Measurements from ENCODE around the gene ANKRD24.

DNA sequence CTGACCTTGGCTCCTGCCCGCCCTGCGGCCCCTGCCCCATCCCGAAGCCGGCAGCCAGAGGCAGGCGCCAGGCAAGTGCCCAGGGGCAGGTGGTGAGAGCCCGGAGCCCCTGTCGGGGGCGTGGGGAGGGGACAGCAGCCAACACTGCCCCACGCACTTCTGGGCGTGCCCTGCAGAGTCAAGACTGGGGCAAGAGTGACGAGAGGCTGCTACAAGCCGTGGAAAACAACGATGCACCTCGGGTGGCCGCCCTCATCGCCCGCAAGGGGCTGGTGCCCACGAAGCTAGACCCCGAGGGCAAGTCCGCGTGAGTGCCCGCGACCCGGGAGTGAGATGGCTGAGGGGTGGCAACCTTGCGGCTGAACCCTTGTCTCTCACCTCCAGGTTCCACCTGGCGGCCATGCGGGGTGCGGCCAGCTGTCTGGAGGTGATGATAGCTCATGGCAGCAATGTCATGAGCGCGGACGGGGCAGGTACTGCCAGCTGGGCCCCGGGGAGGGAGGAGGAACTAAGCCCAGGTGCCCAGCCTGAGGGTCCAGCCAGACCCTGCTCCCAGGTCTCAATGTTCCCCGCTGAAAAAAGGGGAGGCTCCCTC, 17.3 kb downstream of the ANKRD24 start:
- TF ChIP-seq, protein P1, sequence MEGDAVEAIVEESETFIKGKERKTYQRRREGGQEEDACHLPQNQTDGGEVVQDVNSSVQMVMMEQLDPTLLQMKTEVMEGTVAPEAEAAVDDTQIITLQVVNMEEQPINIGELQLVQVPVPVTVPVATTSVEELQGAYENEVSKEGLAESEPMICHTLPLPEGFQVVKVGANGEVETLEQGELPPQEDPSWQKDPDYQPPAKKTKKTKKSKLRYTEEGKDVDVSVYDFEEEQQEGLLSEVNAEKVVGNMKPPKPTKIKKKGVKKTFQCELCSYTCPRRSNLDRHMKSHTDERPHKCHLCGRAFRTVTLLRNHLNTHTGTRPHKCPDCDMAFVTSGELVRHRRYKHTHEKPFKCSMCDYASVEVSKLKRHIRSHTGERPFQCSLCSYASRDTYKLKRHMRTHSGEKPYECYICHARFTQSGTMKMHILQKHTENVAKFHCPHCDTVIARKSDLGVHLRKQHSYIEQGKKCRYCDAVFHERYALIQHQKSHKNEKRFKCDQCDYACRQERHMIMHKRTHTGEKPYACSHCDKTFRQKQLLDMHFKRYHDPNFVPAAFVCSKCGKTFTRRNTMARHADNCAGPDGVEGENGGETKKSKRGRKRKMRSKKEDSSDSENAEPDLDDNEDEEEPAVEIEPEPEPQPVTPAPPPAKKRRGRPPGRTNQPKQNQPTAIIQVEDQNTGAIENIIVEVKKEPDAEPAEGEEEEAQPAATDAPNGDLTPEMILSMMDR (IDR thresholded peaks at IDR 0.05): peak in 1 of 6 experiments; percentile 7
- no peak for TF ChIP-seq POLR2A (IDR thresholded peaks at IDR 0.05)
